Measurements from ENCODE around the gene IGFN1.

- no peak for TF ChIP-seq ARNT (IDR thresholded peaks at IDR 0.05)
- TF ChIP-seq, protein P1, sequence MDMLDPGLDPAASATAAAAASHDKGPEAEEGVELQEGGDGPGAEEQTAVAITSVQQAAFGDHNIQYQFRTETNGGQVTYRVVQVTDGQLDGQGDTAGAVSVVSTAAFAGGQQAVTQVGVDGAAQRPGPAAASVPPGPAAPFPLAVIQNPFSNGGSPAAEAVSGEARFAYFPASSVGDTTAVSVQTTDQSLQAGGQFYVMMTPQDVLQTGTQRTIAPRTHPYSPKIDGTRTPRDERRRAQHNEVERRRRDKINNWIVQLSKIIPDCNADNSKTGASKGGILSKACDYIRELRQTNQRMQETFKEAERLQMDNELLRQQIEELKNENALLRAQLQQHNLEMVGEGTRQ (CRISPR knock-in tag; IDR thresholded peaks at IDR 0.05), result no peak
- TF ChIP-seq CTCF (IDR thresholded peaks at IDR 0.05 in 2 of 3, conservative IDR thresholded peaks at IDR 0.05 in 1 of 3; ENCODE audit: insufficient read depth in 2 of 3, low read depth in 1 of 3, low read length in 3 of 3), result no peak
- no peak for TF ChIP-seq ZNF274 (IDR thresholded peaks at IDR 0.05; ENCODE audit: borderline replicate concordance, low read depth, low read length)
Observed at GRCh38 chr1:201213926-201214325, 23.3 kb downstream of the IGFN1 start.

Measured in K562 (cell line).